ENCODE results near the gene TNFAIP8.

Gene TNFAIP8

DNA sequence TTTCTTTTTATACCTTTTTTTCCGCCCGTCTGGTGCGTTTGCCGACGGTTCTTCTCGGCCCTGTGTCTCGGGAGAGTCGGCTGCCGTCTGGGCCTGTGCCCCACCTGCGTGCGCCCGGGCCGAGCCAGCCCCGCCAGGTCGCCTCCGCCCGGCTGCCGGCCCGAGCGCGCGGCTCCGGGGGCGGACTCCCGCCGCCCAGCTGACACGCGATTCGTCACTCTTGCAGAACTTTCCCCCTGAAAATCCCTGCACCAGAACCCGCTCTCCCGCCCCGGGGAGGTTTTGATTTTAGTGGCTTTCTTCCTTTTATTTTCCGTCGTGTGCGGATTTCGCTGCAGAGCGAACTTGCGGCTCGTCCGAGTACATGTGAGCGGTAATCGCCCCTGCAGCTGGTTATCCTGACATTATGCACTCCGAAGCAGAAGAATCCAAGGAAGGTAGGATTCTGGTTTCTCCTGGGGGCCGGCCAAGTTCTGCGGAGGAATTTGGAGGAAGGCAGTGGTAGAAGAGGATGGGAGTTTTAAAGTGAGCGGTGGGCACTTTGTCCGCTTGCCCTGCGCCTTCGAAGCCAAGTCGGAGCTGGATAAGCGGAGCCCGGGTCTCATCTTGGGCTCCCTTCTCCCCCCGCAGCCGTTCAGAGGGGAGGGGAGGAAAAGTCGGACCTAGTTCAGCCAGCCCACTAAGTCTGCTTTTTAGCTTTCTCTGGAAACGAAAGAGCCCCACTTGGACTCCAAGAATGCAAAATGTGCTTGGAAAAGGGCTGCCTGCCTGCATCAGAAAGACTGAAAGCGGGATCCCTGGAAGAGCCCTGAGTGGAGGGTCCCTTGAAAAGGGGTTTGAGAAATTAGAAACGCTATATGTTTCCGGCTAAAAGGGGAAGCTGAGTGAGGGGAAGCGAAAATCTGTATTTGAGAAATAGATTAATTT lies at the start of gene TNFAIP8:
TSS of gene TNFAIP8 (plus strand) at position 335 of the 927 bp plus-strand sequence. CDS start at position 407, 72 bp downstream.
- no peak for DNase-seq (ENCODE audit: low read depth)

DNA sequence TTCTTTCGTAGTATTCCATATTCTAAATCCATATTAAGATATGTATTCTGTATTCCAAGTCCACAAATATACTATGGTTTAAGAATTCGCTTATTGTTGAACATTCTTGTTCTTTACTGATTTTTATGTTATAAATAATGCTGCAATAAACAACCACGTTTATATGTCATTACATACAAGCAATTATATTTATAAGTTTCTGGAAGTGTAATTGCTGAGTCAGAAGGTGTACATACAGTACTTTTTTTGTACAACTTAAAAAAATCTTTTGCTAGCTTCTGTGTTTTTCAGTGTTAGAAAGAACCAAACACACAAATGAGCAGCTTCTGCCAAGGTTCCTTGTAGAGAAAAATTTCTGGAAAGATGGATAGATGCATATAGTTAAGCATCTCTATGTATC lies 48.6 kb upstream of the TNFAIP8 start:
- DNase-seq (ENCODE audit: low read depth) = no peak

DNA sequence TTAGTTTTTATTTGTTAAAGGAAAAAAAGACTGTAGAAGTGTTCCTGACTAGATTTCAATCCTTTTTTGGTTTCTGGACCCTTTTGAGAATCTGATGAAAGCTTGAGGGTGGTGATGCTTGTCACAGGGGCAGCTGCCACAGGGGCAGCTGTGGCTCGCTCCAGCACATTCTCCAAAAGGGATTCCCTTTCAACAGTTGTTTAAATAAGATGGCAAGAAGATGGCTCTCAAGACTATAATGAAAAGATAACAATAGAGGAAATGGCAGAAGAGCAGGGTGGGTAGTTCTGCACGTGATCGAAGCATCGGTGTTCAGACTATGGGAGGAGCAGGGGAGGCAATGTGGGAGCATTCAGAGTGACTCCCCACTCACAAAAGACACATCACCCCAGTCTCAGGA lies 46.5 kb upstream of the TNFAIP8 start:
- DNase-seq (ENCODE audit: low read depth) = no peak

DNA sequence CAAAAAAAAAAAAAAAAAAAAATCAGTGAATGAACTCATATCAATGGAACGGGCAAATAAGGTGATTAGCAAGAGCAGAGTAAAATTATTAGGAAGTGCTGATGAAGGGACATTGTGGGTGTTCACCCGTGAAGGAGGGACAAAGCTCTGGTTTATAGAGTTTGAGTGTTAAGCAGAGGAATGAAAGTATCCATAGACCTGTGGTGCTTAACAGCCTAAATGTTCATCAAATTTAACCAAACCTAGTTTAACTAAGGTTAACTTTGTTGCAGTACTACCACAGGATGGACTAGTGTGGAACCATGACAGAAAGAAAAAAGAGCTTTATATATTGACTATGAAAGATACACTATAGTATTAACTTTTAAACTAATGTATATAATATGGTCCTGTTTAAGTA lies 44.1 kb upstream of the TNFAIP8 start:
- no peak for DNase-seq (ENCODE audit: low read depth)

DNA sequence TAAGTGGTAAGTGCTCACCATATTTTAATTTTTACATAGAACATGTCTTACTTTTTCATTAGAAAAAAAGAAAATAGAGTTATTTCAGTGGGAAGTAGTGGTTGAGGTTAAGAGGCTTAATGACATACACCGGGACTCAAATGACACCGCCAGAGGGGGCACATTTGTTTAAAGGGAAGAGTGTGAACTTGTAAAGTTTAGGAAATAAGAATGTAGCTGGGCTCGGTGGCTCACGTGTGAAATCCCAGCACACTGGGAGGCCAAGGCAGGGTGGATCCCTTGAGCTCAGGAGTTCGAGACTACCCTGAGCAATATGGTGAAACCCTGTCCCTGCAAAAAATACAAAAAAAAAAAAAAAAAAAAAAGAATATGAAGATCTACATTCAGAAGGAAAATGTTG lies 43.4 kb upstream of the TNFAIP8 start:
- no peak for DNase-seq (ENCODE audit: low read depth)

DNA sequence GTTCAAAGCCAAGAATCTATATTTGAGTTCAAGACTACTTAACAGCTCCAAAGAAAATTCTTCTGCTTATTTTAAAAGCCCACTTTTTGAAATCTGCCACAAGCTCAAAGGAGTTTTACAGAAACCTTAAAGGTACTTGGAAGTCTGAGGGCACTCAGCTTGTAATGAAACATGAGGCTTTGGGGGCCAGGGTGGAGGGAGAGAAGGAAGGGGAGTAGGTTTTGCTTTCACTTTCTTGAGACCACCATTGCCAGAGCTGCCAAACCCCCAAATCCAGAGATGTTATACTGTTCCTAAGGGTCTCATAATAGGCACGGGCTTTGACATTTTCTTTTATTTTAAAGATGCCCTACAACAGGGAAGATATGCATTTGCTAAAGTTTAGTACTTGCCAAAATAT lies 42.6 kb upstream of the TNFAIP8 start:
- DNase-seq (ENCODE audit: low read depth) = no peak

DNA sequence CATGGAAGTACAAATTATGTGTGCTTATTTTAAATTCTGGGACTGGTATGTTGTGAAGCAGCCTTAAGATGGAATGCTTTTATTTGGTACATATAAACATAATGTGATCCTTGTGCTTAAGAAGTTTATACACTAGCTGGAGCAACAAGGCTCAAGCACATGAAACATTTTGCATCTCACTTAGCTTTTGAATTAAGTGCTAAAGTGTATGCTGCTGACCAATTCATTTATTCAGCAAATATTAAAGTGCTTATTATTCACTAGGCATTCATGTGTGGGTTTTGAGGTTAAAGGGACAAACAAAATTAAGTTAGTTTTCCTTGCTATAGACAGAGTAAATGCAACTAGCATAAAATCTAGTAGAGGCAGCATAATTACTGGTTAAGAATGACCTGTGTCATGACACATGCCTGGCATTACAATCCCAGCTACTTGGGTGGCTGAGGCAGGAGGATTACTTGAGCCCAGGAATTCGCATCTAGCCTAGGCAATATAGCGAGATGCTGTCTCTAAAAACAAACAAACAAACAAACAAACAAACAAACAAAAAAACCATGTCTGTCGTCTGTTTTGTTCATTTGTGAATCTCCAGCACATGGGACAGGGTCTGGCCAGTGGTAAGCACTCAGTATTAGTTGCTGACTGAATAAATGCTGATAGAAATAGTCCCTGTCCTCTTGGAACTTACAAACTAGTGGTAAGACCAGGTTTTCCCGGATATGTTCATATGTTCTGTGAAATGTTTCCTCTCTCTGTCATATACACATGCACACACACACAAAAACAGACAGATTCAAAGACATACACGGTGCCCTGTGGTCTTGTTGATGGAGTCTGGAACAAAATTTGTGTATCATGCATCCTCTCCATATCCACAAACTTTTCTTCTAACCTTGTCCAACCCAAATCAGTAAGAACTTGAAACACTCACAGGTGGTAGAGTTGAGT lies 41.9 kb upstream of the TNFAIP8 start:
- no peak for DNase-seq (ENCODE audit: low read depth)

DNA sequence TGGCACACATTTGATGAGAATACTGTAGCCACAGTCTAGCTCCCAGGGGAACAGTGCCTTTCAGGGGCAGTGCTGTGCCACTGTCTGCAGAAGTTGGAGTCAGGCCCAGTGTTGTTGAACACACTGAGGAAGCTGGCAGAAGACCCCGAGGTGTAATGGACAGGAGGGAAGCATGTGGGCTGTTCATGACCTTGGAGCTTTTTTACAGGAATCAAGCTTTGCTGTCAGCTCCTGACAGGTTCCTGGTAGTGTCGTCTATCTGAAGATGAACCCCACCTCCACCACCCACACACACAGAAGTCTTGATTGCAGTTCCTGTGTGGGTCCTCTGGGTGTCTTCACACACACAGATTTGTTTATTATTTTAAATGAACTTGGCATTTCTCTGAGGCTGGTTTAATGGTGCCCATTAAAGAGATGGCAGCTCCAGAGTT lies 40.3 kb upstream of the TNFAIP8 start:
- DNase-seq (ENCODE audit: low read depth) = no peak

DNA sequence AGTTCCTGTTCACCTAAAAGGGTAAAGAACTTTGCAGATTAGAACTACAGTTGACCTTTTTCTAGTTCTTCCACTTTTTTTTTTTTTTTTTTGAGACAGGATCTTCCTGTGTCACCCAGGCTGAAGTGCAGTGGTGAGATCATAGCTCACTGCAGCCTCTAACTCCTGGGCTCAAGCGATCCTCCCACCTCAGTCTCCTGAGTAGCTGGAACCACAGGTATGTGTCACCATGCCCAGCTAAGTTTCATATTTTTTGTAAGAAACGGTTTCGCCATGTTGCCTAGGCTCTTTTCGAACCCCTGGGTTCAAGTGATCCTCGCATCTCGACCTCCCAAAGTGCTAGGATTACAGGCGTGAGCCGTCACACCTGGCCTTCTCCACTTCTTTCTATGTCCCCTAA lies 39.7 kb upstream of the TNFAIP8 start:
- DNase-seq (ENCODE audit: low read depth) = no peak

DNA sequence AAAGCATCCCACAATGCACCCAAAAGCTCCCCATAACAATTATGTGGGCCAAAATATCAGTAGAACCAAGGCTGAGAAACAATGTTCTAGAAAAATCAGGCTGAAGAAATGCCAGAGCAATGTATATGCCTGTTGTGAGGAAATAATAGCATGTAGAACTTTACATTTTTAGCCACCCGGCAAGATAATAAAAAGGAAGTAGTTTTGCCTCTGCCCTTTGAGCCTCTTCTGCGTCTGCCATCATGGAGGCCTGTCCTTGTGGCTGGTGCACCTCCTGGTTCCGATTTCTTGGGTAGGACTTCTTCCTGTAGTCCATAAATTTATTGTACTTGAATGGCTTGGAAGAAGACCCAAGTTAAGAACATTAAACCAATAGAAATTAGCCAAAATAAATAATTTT lies 38.9 kb upstream of the TNFAIP8 start:
- no peak for DNase-seq (ENCODE audit: low read depth)

DNA sequence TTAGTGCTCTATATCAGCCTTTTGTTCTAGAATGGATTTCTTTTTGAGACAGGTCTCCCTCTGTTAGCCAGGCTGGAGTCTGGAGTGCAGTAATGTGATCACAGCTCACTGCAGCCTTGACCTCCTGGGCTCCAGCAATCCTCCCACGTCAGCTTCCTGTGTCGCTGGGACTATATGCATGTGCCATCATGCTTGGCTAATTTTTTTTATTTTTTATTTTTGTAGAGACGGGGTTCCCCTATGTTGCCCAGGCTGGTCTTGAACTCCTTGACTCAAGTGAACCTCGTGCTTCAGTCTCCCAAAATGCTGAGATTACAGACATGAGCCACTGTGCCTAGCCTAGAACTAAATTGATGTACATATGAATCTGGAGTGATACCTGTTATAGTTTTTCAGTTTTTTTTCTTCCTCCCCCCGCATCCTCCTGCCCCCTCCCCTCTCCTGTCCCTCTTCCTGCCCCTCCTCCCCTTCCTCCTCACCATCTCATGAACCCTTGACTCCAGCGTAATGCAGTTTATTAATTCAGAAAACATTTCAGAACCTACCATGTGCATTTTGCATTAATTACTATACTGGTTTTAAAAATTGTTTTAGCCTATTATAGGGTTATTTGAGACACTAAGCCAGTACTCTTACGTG lies 37.4 kb upstream of the TNFAIP8 start:
- no peak for DNase-seq (ENCODE audit: low read depth)

DNA sequence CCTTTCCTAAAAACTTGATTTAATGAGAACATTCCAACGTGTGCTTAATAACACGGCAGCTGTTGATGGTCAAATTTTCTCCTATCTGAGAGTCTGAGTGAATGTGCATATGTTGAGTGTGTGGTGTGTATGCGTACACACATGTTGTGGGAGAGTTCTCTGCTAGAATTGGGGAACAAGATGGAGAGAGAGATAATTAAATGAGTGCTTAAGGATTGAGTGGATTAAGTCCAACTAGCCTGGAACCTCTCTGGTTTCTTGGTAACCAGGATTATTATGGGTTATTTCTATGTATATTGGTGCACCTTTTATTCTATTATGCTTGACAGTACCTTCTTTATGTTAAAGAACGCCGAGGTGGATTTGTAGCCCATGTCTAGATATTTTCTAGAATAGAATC lies 36.4 kb upstream of the TNFAIP8 start:
- no peak for DNase-seq (ENCODE audit: low read depth)

DNA sequence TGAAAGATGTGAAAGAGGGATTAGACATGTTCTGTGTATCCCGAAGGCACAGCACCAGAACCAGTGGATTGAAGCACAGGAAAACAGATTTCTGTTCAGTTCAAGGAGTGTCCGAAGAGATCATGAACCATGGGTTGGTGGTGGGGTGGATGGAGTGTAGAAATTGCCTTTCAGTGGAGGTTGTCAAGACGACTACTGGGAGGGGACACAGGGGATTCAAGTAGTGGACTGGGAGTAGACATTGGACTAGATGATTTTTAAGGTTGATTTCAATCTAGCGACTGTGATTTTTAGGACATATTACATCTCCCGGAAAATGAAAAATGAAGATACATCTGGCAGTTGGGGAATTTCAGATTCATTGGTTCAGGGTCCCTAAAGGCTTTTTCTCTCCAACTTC lies 35.9 kb upstream of the TNFAIP8 start:
- no peak for DNase-seq (ENCODE audit: low read depth)

DNA sequence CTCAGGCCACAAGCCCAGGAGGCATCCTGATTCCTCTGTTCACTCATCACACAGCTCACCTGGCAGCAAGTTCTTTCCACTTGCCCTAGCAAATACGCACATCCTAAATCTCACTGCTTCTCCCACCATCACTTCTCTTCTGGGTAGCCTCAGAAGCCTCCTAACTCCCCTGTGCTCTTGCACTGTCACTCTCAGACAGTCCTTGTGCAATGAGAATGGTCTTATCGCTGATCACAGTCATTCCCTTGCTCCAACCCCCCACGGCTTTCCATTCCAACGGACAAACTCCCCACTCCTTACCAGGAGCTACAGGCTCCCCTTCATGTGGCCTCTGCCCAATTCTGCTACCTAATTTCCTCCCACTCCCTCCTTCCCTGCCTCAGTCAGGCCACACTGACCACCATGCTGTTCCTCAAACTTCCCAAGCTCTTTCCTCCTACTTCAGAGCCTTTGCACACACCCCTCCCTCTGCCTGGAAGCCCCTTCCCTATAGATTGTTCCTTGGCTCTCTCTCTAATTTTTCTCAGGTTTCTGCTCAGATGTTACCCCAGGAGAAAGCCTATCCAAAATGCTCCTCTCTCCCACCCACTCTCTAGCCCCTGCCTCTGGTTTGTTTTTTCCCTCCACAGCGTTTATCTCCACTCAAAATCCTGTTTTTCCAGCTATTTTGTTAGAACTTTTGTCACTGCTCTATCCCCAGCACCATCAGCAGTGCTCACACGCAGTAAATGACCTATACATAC lies 34.1 kb upstream of the TNFAIP8 start:
- DNase-seq (ENCODE audit: low read depth) = no peak

DNA sequence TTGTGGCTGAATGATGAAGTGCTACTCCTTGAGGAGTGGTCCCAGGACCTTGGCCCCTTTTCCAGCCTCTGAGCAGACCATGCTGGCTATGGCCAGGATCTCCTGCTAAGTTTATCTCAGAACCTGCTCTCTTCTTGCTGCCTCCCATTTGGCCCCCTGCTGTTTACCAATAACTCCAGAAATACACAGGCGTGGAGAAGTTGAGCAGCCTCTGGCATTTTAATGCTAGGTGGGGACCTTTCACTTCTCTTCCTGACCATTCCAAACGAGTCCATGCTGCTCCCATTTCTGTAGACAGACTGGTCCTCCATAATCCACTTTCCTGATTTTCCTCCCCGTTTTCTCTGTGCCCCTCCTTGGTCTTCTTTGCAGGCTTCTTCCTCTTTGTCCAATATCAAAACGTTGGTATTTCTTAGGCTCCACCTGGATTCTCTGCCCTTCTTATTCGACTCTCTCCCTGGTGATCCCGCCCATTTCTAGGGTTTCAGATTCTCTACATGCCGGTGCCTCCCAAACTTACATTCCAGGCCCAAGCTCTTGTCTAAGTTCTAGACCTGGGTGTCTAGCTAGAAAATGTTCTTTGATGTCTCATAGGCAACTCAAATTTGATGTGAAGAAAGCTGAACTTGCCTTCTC lies 33.4 kb upstream of the TNFAIP8 start:
- no peak for DNase-seq (ENCODE audit: low read depth)

DNA sequence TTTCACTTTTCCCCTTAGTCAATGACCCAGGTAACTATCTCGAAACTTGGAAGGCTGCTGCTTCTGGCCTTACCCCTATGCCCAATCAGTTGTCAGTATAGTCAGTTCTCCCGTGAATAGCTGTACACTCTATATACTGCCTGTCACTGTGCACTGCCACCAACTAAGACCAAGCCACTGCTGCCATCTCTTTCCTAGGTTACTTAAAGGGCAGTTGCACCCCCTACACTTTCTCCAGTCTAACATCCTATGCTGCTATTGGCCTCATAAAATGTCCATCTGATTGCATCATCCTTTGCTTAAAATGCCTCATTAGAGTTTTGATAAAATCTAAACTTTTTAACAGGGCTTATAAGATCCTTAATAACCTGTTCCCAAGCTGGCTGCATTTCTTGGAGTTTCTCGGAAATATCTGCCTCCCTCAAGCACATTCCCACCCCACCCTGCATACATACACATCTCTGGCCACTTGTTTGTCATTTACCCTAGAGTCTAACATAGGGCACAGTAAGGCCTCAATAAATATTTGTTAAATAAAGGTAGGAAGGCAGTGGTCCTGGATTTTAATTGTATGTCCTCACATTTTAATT lies 32.8 kb upstream of the TNFAIP8 start:
- no peak for DNase-seq (ENCODE audit: low read depth)

DNA sequence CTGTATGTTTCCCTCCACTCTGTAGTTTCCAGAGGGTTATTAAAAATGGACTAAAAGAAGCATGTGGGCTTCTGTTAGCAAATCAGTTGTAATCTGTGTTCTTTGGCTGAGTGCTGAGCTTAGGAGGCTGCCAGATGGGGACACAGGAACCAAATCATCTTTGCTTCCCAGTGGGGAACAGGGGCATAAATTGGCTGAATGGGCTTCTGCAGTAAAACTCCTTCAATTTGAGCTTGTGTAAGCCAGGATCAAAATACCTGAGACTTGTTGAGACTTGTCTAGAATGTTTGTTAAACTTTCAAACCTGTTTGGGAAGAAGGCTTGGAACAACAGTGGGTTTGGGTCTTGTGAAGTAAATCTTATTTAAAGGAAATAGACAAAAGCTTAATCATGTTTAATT lies 32.2 kb upstream of the TNFAIP8 start:
- DNase-seq (ENCODE audit: low read depth) = no peak

DNA sequence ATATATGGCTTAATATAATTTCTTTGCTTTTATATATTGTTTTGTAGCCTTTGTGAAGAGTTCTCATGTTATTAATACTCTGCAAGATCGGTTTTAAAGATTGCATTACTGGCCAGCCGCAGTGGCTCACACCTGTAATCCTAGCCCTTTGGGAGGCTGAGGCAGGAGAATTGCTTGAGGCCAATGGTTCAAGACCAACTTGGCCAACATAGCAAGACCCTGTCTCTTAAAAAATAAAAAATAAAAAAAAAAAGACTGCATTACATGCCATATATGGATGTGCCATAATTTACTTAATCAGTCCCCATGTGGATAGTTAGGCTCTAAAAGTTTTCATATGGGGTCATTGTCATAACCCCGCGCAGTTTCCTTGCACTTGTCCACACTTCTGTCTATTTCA lies 31.0 kb upstream of the TNFAIP8 start:
- no peak for DNase-seq (ENCODE audit: low read depth)

DNA sequence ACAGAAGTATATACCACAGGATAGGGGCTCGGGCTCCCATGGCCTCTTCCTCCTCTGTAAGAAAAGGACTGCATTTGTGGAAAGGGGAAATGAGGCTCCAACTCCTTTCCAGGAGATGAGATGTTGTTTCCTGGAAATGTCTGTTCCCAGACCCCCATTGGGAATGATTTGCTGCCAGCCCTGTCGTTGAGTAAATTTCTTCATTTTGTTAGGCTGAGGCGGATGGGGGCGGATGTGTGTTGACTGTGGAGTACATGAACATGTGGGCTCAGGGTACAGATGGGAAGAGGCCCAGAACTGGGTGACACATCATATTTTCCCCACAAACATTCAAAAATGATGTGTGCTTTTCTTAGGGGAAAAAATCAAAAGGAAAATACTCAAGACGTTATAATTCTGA lies 28.8 kb upstream of the TNFAIP8 start:
- no peak for DNase-seq (ENCODE audit: low read depth)

DNA sequence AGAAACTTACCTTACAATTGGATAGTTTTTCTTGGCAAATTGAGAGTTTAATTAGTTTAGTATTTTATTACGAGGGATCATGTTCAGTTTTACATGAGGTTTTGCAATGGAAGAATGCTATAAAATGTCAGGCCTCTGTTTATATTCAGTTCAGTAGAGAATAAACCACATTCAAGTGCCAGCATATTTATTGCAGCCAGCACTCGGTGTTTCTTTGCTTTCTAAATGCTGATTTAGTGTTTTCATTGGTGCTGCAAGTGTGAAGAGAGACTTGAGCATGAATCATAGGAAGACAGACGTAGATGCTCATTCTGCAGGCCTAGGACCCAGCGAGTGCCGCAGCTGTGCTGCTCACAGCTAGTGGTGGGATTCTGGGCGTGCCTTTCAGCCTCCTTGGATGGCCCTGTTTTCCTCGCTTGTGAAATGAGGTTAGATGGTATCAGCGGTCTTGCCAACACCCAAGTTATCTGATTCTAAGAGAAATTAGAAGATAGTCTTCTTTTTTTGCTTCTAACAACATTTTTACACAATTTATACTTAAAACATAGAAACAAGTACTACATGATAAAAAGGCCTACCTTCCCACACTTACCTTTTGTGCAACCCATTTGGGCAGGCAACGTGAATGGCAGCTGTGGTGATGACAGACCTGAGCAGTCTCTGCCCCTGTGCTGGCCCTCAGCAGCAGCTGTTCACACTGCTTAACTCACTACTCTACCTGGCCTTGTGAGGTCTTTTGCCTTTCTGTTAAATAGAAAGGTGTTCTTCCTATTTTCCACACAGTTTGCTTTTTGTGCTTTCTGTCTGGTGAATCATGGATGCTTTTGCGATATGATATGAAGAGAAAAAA lies 26.8 kb upstream of the TNFAIP8 start:
- peak; percentile 49 for DNase-seq (ENCODE audit: low read depth)
